GM21381 (cell line): ENCODE results near the gene HTR3C.
"Not testable (repeated sequence)": the region's sequence is repeated elsewhere in the genome, so short reads cannot be mapped to it uniquely, and the experiment has no call there.

Experiments
- ATAC-seq: cut with Tn5 transposase; IDR thresholded peaks from one replicate; pipeline ENCODE4 v1.9.1; 2021; ENCODE audit warnings: mild to moderate bottlenecking, moderate library complexity; ENCODE audit not compliant: unreplicated experiment

The HTR3C gene

GRCh38 chr3:184030536-184030935, 22.3 kb upstream of the HTR3C start:
- no peak for ATAC-seq

GRCh38 chr3:184031187-184031792, 21.6 kb upstream of the HTR3C start, which contains the start of gene HTR3D:
HTR3D (plus strand) TSS chr3:184031742; CDS start chr3:184031742, 0 bp downstream.
- ATAC-seq = no peak

GRCh38 chr3:184037816-184038215, 15.0 kb upstream of the HTR3C start:
- ATAC-seq = no peak

- not testable (repeated sequence) for ATAC-seq
These were observed 14.5 kb upstream of the HTR3C start for GRCh38 chr3:184038307-184038706.

GRCh38 chr3:184039414-184039813, 13.4 kb upstream of the HTR3C start:
- ATAC-seq = no peak

- ATAC-seq = no peak
These were observed 12.8 kb upstream of the HTR3C start for GRCh38 chr3:184040010-184040409.

GRCh38 chr3:184042617-184043016, 10.2 kb upstream of the HTR3C start:
- ATAC-seq = no peak

GRCh38 chr3:184045995-184046394, 6.9 kb upstream of the HTR3C start:
- ATAC-seq = no peak

GRCh38 chr3:184050217-184050847, 2.5 kb upstream of the HTR3C start:
- no peak for ATAC-seq

- ATAC-seq = no peak
These were observed 5.2 kb downstream of the HTR3C start for GRCh38 chr3:184058029-184058428.

GRCh38 chr3:184059424-184059823, 6.6 kb downstream of the HTR3C start:
- no peak for ATAC-seq

- ATAC-seq = no peak
These were observed 9.8 kb downstream of the HTR3C start for GRCh38 chr3:184062637-184063036.

GRCh38 chr3:184066211-184066610, 13.4 kb downstream of the HTR3C start:
- ATAC-seq = no peak

- no peak for ATAC-seq
These were observed 14.8 kb downstream of the HTR3C start for GRCh38 chr3:184067573-184068055.

- no peak for ATAC-seq
These were observed 15.5 kb downstream of the HTR3C start for GRCh38 chr3:184068344-184068743.

GRCh38 chr3:184071142-184071541, 18.3 kb downstream of the HTR3C start:
- ATAC-seq = not testable (repeated sequence)

- no peak for ATAC-seq
These were observed 20.8 kb downstream of the HTR3C start for GRCh38 chr3:184073621-184074020.

GRCh38 chr3:184075901-184076300, 23.1 kb downstream of the HTR3C start:
- ATAC-seq = no peak

- ATAC-seq = no peak
These were observed 25.0 kb downstream of the HTR3C start for GRCh38 chr3:184077881-184078280.

GRCh38 chr3:184078851-184079250, 26.0 kb downstream of the HTR3C start:
- no peak for ATAC-seq

GRCh38 chr3:184081116-184081830, 28.4 kb downstream of the HTR3C start:
- ATAC-seq = no peak

GRCh38 chr3:184082034-184082433, 29.2 kb downstream of the HTR3C start:
- no peak for ATAC-seq
